ENCODE results near the gene KIAA0586. TPM values are rescaled to one million over a fixed set of nuclear protein-coding genes. Genes with fewer than 3 reads are reported as not detected.

Gene KIAA0586
- polyA plus RNA-seq, 1 of the 3 experiments (the other 2 are of a cell fraction), result 7.5 TPM

DNA sequence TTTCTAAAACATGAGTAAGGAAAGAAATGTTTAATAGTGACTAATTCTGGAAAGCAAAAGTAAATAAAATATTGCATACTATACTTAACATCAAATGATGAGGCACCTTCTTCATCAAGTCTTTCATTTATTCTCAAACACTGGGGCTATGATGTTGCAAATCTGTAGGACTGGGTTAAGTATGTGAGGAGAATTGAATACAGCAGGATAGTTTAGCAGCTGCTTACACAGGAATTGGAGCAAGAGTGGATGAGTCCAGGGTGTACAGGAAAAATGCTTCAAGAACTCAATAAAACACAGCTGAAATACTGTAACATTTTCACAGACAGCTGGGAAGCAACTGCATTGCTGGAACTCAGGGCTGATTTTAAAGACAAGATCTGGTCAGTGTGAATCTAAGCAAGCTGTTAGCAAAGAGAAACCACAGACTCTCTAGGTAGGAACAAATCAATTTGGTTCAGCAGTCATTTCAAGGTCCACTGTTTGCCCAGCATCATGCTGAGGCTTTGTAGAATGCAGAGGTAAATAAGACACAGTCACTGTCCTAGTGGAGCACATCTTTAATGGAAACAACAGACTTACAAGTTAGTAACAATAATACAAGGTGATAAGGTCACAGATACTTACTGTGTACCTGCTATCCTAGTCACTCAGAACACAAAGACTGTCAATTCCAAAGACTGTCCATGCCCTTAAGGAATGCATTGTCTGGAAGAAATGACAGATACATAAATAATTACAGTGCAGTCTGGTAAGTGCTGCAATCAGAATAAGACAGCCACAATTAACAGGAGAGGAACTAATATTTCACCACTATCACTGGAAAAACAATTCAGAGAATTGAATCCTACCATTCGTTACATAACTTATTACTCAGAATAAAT lies 113.5 kb downstream of the KIAA0586 start:
- Histone ChIP-seq H3K36me3 (replicated peaks in 1 of 2; ENCODE audit: control insufficient read depth in 1 of 2, insufficient read depth in 2 of 2, low read length in 1 of 2) (no peaks in the 10 kb centered on the region), H3K4me3 (ENCODE audit: low read depth in 2 of 2, low read length in 1 of 2) (no peak overlapping the region), H3K4me1 (ENCODE audit: control insufficient read depth in 1 of 2, insufficient read depth in 2 of 2, low read depth in 1 of 2, low read length in 1 of 2) (peaks cover 0 to 4% of the 10 kb centered on the region in 2 experiments; a peak in 1 of 4 replicates), H3K9me2 (no peaks in the 10 kb centered on the region), H3F3A (replicated peaks; ENCODE audit: insufficient read depth) (no peaks in the 10 kb centered on the region), H3K79me2 (ENCODE audit: insufficient read depth) (no peaks in the 10 kb centered on the region), H3K4me2 (no peak overlapping the region), H3K9me3 (no peaks in the 10 kb centered on the region), H4K20me1 (ENCODE audit: insufficient read depth) (no peaks in the 10 kb centered on the region), H3K9ac (no peak overlapping the region), H3K27me3 (ENCODE audit: insufficient read depth) (no peaks in the 10 kb centered on the region), H2AFZ (ENCODE audit: low read depth) (no peak overlapping the region), H3K27ac (ENCODE audit: low read depth in 2 of 2, low read length in 1 of 2) (peak overlapping the region in 1 of 2 experiments; percentile 50; a peak in 2 of 4 replicates)
- no peak for DNase-seq
- ChIA-PET POLR2A (interaction anchor here (0.8 kb wide), 1 partner anchor 10 kb away, joined by 3 read pairs; no protein-coding TSS in a partner anchor), CTCF (interaction anchor here (0.6 to 1.9 kb wide), 2 partner anchors 99 to 586 kb away, joined by 3 to 4 read pairs; no protein-coding TSS in a partner anchor)
- WGBS (ENCODE audit: low lambda C conversion rate), result 96% methylated on average over 1 of the region's 1 CpG
- no peak for TF ChIP-seq RFX5 (IDR thresholded peaks at IDR 0.05; ENCODE audit: low read length)
- TF ChIP-seq, protein P1, sequence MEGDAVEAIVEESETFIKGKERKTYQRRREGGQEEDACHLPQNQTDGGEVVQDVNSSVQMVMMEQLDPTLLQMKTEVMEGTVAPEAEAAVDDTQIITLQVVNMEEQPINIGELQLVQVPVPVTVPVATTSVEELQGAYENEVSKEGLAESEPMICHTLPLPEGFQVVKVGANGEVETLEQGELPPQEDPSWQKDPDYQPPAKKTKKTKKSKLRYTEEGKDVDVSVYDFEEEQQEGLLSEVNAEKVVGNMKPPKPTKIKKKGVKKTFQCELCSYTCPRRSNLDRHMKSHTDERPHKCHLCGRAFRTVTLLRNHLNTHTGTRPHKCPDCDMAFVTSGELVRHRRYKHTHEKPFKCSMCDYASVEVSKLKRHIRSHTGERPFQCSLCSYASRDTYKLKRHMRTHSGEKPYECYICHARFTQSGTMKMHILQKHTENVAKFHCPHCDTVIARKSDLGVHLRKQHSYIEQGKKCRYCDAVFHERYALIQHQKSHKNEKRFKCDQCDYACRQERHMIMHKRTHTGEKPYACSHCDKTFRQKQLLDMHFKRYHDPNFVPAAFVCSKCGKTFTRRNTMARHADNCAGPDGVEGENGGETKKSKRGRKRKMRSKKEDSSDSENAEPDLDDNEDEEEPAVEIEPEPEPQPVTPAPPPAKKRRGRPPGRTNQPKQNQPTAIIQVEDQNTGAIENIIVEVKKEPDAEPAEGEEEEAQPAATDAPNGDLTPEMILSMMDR (IDR thresholded peaks at IDR 0.05), result no peak
- TF ChIP-seq, protein P2, sequence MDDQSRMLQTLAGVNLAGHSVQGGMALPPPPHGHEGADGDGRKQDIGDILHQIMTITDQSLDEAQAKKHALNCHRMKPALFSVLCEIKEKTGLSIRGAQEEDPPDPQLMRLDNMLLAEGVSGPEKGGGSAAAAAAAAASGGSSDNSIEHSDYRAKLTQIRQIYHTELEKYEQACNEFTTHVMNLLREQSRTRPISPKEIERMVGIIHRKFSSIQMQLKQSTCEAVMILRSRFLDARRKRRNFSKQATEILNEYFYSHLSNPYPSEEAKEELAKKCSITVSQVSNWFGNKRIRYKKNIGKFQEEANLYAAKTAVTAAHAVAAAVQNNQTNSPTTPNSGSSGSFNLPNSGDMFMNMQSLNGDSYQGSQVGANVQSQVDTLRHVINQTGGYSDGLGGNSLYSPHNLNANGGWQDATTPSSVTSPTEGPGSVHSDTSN (IDR thresholded peaks at IDR 0.05), result no peak
- no peak for TF ChIP-seq TAF1 (IDR thresholded peaks at IDR 0.05; ENCODE audit: borderline replicate concordance, low read depth, low read length)
- no peak for TF ChIP-seq RXRA (IDR thresholded peaks at IDR 0.05; ENCODE audit: borderline replicate concordance, low read depth)
- TF ChIP-seq YY1 (IDR thresholded peaks at IDR 0.05; ENCODE audit: low read depth), result no peak
- TF ChIP-seq NRF1 (IDR thresholded peaks at IDR 0.05; ENCODE audit: low read depth, low read length), result no peak
- TF ChIP-seq GABPA (IDR thresholded peaks at IDR 0.05; ENCODE audit: low read depth), result no peak
- no peak for TF ChIP-seq FOXM1 (IDR thresholded peaks at IDR 0.05; ENCODE audit: low read depth)
- no peak for TF ChIP-seq GATA2 (CRISPR knock-in tag; IDR thresholded peaks at IDR 0.05)
- no peak for TF ChIP-seq MEF2A (IDR thresholded peaks at IDR 0.05; ENCODE audit: borderline replicate concordance, low read depth)
- TF ChIP-seq, protein P3, sequence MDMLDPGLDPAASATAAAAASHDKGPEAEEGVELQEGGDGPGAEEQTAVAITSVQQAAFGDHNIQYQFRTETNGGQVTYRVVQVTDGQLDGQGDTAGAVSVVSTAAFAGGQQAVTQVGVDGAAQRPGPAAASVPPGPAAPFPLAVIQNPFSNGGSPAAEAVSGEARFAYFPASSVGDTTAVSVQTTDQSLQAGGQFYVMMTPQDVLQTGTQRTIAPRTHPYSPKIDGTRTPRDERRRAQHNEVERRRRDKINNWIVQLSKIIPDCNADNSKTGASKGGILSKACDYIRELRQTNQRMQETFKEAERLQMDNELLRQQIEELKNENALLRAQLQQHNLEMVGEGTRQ (IDR thresholded peaks at IDR 0.05; ENCODE audit: borderline replicate concordance, low read depth, low read length), result no peak
- TF ChIP-seq, protein P4, sequence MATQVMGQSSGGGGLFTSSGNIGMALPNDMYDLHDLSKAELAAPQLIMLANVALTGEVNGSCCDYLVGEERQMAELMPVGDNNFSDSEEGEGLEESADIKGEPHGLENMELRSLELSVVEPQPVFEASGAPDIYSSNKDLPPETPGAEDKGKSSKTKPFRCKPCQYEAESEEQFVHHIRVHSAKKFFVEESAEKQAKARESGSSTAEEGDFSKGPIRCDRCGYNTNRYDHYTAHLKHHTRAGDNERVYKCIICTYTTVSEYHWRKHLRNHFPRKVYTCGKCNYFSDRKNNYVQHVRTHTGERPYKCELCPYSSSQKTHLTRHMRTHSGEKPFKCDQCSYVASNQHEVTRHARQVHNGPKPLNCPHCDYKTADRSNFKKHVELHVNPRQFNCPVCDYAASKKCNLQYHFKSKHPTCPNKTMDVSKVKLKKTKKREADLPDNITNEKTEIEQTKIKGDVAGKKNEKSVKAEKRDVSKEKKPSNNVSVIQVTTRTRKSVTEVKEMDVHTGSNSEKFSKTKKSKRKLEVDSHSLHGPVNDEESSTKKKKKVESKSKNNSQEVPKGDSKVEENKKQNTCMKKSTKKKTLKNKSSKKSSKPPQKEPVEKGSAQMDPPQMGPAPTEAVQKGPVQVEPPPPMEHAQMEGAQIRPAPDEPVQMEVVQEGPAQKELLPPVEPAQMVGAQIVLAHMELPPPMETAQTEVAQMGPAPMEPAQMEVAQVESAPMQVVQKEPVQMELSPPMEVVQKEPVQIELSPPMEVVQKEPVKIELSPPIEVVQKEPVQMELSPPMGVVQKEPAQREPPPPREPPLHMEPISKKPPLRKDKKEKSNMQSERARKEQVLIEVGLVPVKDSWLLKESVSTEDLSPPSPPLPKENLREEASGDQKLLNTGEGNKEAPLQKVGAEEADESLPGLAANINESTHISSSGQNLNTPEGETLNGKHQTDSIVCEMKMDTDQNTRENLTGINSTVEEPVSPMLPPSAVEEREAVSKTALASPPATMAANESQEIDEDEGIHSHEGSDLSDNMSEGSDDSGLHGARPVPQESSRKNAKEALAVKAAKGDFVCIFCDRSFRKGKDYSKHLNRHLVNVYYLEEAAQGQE (IDR thresholded peaks at IDR 0.05; ENCODE audit: low read depth, low read length), result no peak
- no peak for TF ChIP-seq EZH2phosphoT487 (IDR thresholded peaks at IDR 0.05; ENCODE audit: borderline replicate concordance, low read depth)
- TF ChIP-seq POLR2AphosphoS5 (IDR thresholded peaks at IDR 0.05; ENCODE audit: low read depth, low read length), result no peak
- TF ChIP-seq SIN3A (IDR thresholded peaks at IDR 0.05; ENCODE audit: borderline replicate concordance, low read depth, low read length), result no peak
- no peak for TF ChIP-seq NFIC (IDR thresholded peaks at IDR 0.05; ENCODE audit: borderline replicate concordance)
- no peak for TF ChIP-seq FOXJ3 (CRISPR knock-in tag; IDR thresholded peaks at IDR 0.05)
- TF ChIP-seq RAD21 (IDR thresholded peaks at IDR 0.05; ENCODE audit: low read length), result no peak
